ENCODE results near the gene SCAP. TPM values are rescaled to one million over a fixed set of nuclear protein-coding genes. Genes with fewer than 3 reads are reported as not detected.

SCAP gene
- total and polyA plus RNA-seq, 12 donors, result 31.7 to 56.7 (median 40.4) TPM

GRCh38 chr3:47441796-47442551, 33.8 kb downstream of the SCAP start:
- Histone ChIP-seq H3K9me3 (no peaks in the 10 kb centered on the region), H3K27me3 (no peaks in the 10 kb centered on the region), H3K4me1 (peaks cover 0 to 24% (median 17%) of the 10 kb centered on the region in 9 donors), H3K36me3 (peaks cover 0 to 55% (median 0%) of the 10 kb centered on the region in 9 donors), H3K27ac (peak overlapping the region; percentile 20 to 72 (median 46)), H3K4me3 (no peak overlapping the region)
- WGBS, 2 donors, result 75 to 85% methylated on average over 4 of the region's 4 CpGs
- ATAC-seq (no peak), DNase-seq (no peak)
- intact Hi-C loops (cut with DNase I), result loop anchor here in 3 of 10 donors (1.0 to 5.0 kb wide), 2 partner anchors 18 to 35 kb away; partner anchors contain the start of gene SCAP (in 2 of the 3)
- no peak for TF ChIP-seq CTCF (IDR thresholded peaks at IDR 0.05)

GRCh38 chr3:47440131-47440530, 35.6 kb downstream of the SCAP start:
- Histone ChIP-seq H3K9me3 (no peaks in the 10 kb centered on the region), H3K4me1 (peaks cover 0 to 24% (median 17%) of the 10 kb centered on the region in 9 donors), H3K27ac (no peak overlapping the region), H3K36me3 (peaks cover 0 to 66% (median 0%) of the 10 kb centered on the region in 9 donors), H3K4me3 (no peak overlapping the region), H3K27me3 (no peaks in the 10 kb centered on the region)
- TF ChIP-seq CTCF (IDR thresholded peaks at IDR 0.05), result peak in 4 of 9 donors; percentile 13 to 27 (median 19)
- no peak for ATAC-seq
- DNase-seq, result no peak
- intact Hi-C loops (cut with DNase I), result loop anchor here in 2 of 10 donors (5.0 kb wide), 1 partner anchor 37 kb away; the partner anchor contains the start of gene SCAP (in 2 of the 2)

- Histone ChIP-seq H3K4me3 (no peak overlapping the region), H3K4me1 (no peaks in the 10 kb centered on the region), H3K36me3 (peaks cover 0 to 90% (median 24%) of the 10 kb centered on the region in 9 donors), H3K27me3 (no peaks in the 10 kb centered on the region), H3K27ac (no peak overlapping the region), H3K9me3 (no peaks in the 10 kb centered on the region)
- ATAC-seq, result no peak
- no peak for TF ChIP-seq CTCF (IDR thresholded peaks at IDR 0.05)
- intact Hi-C loops (cut with DNase I), result no loop called here
- DNase-seq, result no peak
- WGBS, 2 donors, result 95 to 98% methylated on average over 5 of the region's 5 CpGs
These were observed 39.6 kb downstream of the SCAP start for GRCh38 chr3:47436180-47436579.

GRCh38 chr3:47434849-47435248, 40.9 kb downstream of the SCAP start:
- Histone ChIP-seq H3K27me3 (no peaks in the 10 kb centered on the region), H3K4me1 (no peaks in the 10 kb centered on the region), H3K4me3 (no peak overlapping the region), H3K9me3 (no peaks in the 10 kb centered on the region), H3K27ac (no peak overlapping the region), H3K36me3 (peaks cover 0 to 90% (median 24%) of the 10 kb centered on the region in 9 donors)
- intact Hi-C loops (cut with DNase I), result no loop called here
- no peak for DNase-seq
- WGBS, 2 donors, result 96 to 98% methylated on average over 4 of the region's 4 CpGs
- ATAC-seq, result no peak
- TF ChIP-seq CTCF (IDR thresholded peaks at IDR 0.05), result no peak

Data from heart right ventricle (tissue), 16 donors.